Heart left ventricle (tissue), 16 donors: ENCODE data around the gene DEXI. TPM values are rescaled to one million over a fixed set of nuclear protein-coding genes. Genes with fewer than 3 reads are reported as not detected.
"Not testable (repeated sequence)": the region's sequence is repeated elsewhere in the genome, so short reads cannot be mapped to it uniquely, and the experiment has no call there.

Experiments used
- ATAC-seq, 4 donors: fragments of 200-7000 bp; cut with Tn5 transposase; one replicate each; pipeline ENCODE4 v1.9.1; 2020 to 2022; ENCODE audit warnings: moderate library complexity in 4 of 4, mild to moderate bottlenecking in 3 of 4, moderate number of reproducible peaks in 1 of 4
- DNase-seq, 5 donors: peaks; one replicate each; pipeline ENCODE4 v3.0.0-alpha.2; 2020
- H3K27ac ChIP-seq, 12 donors: fragments of 200-600 bp; sonication (generic) in 4 of 12; one replicate each; pipeline versions ENCODE4 v1.5.0 to v1.8.0; 2016 to 2022; ENCODE audit warnings: mild to moderate bottlenecking in 2 of 12
- H3K27me3 ChIP-seq, 9 donors: fragments of 200-600 bp; sonication (generic) in 2 of 9; one replicate each; pipeline versions ENCODE4 v1.5.1 to v1.8.0; 2016 to 2022; ENCODE audit warnings: mild to moderate bottlenecking in 3 of 9
- H3K36me3 ChIP-seq, 9 donors: fragments of 200-600 bp; sonication (generic) in 2 of 9; one replicate each; pipeline versions ENCODE4 v1.5.0 to v1.8.0; 2018 to 2022; ENCODE audit warnings: mild to moderate bottlenecking in 2 of 9
- H3K4me1 ChIP-seq, 12 donors: fragments of 200-600 bp; sonication (generic) in 4 of 12; one replicate each; pipeline versions ENCODE4 v1.5.0 to v1.8.0; 2016 to 2022; ENCODE audit warnings: mild to moderate bottlenecking in 3 of 12
- H3K4me3 ChIP-seq, 12 donors: fragments of 200-600 bp; sonication (generic) in 4 of 12; one replicate each; pipeline versions ENCODE4 v1.5.0 to v1.8.0; 2017 to 2022; ENCODE audit warnings: mild to moderate bottlenecking in 9 of 12, moderate library complexity in 4 of 12
- H3K9me3 ChIP-seq, 12 donors: fragments of 200-600 bp; sonication (generic) in 4 of 12; one replicate each; pipeline versions ENCODE4 v1.5.0 to v1.8.0; 2016 to 2022; ENCODE audit warnings: mild to moderate bottlenecking in 1 of 12
- CTCF ChIP-seq, 12 donors: fragments of 200-600 bp; sonication (generic) in 4 of 12; IDR thresholded peaks; one replicate each; pipeline versions ENCODE4 v1.5.0 to v1.8.0; 2018 to 2022; ENCODE audit warnings: antibody characterized with exemption in 12 of 12, mild to moderate bottlenecking in 5 of 12
- POLR2A ChIP-seq, 2 donors: fragments of 450-650 bp; IDR thresholded peaks; one replicate each; pipeline ENCODE4 v1.6.1; 2017; ENCODE audit warnings: antibody characterized with exemption in 2 of 2, mild to moderate bottlenecking in 2 of 2, moderate library complexity in 2 of 2
- WGBS, 4 donors: extraction: QIAGEN DNeasy Blood & Tissue Kit in 2 of 4; methylation state at CpG; one replicate each; pipeline versions ENCODE4 v1.1.5 to v1.1.7; 2013 to 2018; 5-methylcytosine and 5-hydroxymethylcytosine counted together
- intact Hi-C, 10 donors: fragments of 100-400 bp; cut with DNase I; formaldehyde crosslinking; loops; one replicate each; pipeline versions ENCODE4 v1.11.1 to v1.14.2; 2022
- polyA plus RNA-seq, 2 donors: library from polyadenylated mRNA; stranded (reverse); fragments of 200-250 nt; gene quantifications; one replicate each; pipeline ENCODE4 v1.2.3, GENCODE V29; 2013
- total RNA-seq, 9 donors: library from RNA; depleted of rRNA in 2 of 9; stranded (reverse); fragments of >200 nt in 2 of 9; fragmentation: NEBNext Ultra II Directional in 3 of 9; extraction: Animal tissue kit (Norgen Biotek cat#: 25700) in 3 of 9; gene quantifications; one replicate each; pipeline versions ENCODE4 v1.1.0 to v1.2.4, GENCODE V29; 2016 to 2023
- donor health status: ischemic (EF 13 %, LVEDD 7.1; RV severe dilation, severe dysfunction).
- donor health status: healthy with polysubstance abuse.
- donor health status: DM: no; HTN: yes; CAD: no.
- donor health status: DM: no; HTN: no; CAD: no.
- donor health status: ischemic (EF 25% LVEDD 6.9; RV normal size, moderate dysfunction).
- donor health status: ischemic (EF 25% LVEDD 5.7; RV mildly dilated, moderate dysfunction).
- donor health status: healthy.
- donor health status: DM: yes; HTN: yes; CAD: no.
- donor health status: ischemic (EF 35%, LVEDD 5.7; RV mildly dilated, moderate dysfunction).
- donor health status: nonischemic (EF 11% LVEDD 7.7; RV severe dilation, severe dysfunction).
- donor health status: DM: yes; HTN: yes; CAD: no.
- donor health status: PGD.
- donor health status: ischemic (EF 29% LVEDD 5.4; RV normal size, mild dysfunction).
- donor health status: nonischemic (EF 23%, LVEDD 6.1; RV moderate dilation, normal function).

DEXI gene
- total and polyA plus RNA-seq, 11 donors, result 57.2 to 141 (median 90.8) TPM

GRCh38 chr16:10930755-10931093, 11.5 kb downstream of the DEXI start:
- Histone ChIP-seq H3K4me3 (no peak overlapping the region), H3K27me3 (no peaks in the 10 kb centered on the region), H3K4me1 (peaks cover 6 to 58% (median 41%) of the 10 kb centered on the region in 12 donors), H3K36me3 (peaks cover 0 to 61% (median 42%) of the 10 kb centered on the region in 9 donors), H3K27ac (peak overlapping the region in 2 of 12 donors; percentile 33 to 64), H3K9me3 (no peaks in the 10 kb centered on the region)
- DNase-seq, result no peak
- no peak for ATAC-seq
- 69 to 82% (median 78%) methylated on average over 1 to 2 of the region's 2 CpGs for WGBS, 4 donors
- TF ChIP-seq CTCF (IDR thresholded peaks at IDR 0.05) (no peak), POLR2A (IDR thresholded peaks at IDR 0.05) (no peak)
- intact Hi-C loops, result no loop called here

- Histone ChIP-seq H3K36me3 (peaks cover 0 to 67% (median 48%) of the 10 kb centered on the region in 9 donors), H3K4me3 (no peak overlapping the region), H3K9me3 (peaks cover 0 to 3% (median 0%) of the 10 kb centered on the region in 12 donors), H3K4me1 (peaks cover under 1 to 52% (median 35%) of the 10 kb centered on the region in 12 donors), H3K27ac (peak overlapping the region in 5 of 12 donors; percentile 5 to 64 (median 33)), H3K27me3 (no peaks in the 10 kb centered on the region)
- intact Hi-C loops, result loop anchor here in 3 of 10 donors (10.0 kb wide), 3 partner anchors 365 to 405 kb away; no protein-coding TSS in a partner anchor
- WGBS, 4 donors, result 58 to 66% (median 61%) methylated on average over 13 to 15 of the region's 15 CpGs
- DNase-seq (peak in 1 of 5 donors; percentile 61), ATAC-seq (peak in 3 of 4 donors; percentile 29 to 57 (median 47))
- no peak for TF ChIP-seq POLR2A (IDR thresholded peaks at IDR 0.05)
- TF ChIP-seq CTCF (IDR thresholded peaks at IDR 0.05), result no peak
Observed at GRCh38 chr16:10929853-10930754, 12.2 kb downstream of the DEXI start.

- H3K27me3 ChIP-seq, H3K4me3 ChIP-seq, H3K9me3 ChIP-seq, DNase-seq, ATAC-seq: not testable (repeated sequence)
- peaks cover 0 to 50% (median 29%) of the 10 kb centered on the region in 12 donors for H3K4me1 ChIP-seq
- peaks cover 0 to 76% (median 55%) of the 10 kb centered on the region in 9 donors for H3K36me3 ChIP-seq
- intact Hi-C loops, result loop anchor here in 3 of 10 donors (10.0 kb wide), 3 partner anchors 364 to 404 kb away; no protein-coding TSS in a partner anchor
- WGBS, 4 donors, result 77 to 86% (median 83%) methylated on average over 12 of the region's 12 CpGs
- peak overlapping the region in 1 of 12 donors; percentile 64 for H3K27ac ChIP-seq
Observed at GRCh38 chr16:10929097-10929496, 13.2 kb downstream of the DEXI start.

GRCh38 chr16:10927497-10928112, 14.7 kb downstream of the DEXI start:
- no peaks in the 10 kb centered on the region for H3K27me3 ChIP-seq
- DNase-seq, result no peak
- ATAC-seq, result no peak
- WGBS, 4 donors, result 94 to 98% (median 96%) methylated on average over 11 of the region's 11 CpGs
- peaks cover 0 to 74% (median 48%) of the 10 kb centered on the region in 9 donors for H3K36me3 ChIP-seq
- intact Hi-C loops, result loop anchor here in 3 of 10 donors (10.0 kb wide), 3 partner anchors 363 to 403 kb away; no protein-coding TSS in a partner anchor
- H3K9me3 ChIP-seq, result peaks cover 0 to 6% (median 0%) of the 10 kb centered on the region in 12 donors
- no peak overlapping the region for H3K27ac ChIP-seq
- TF ChIP-seq POLR2A (IDR thresholded peaks at IDR 0.05) (no peak), CTCF (IDR thresholded peaks at IDR 0.05) (no peak)
- peaks cover 3 to 47% (median 30%) of the 10 kb centered on the region in 12 donors for H3K4me1 ChIP-seq
- H3K4me3 ChIP-seq, result no peak overlapping the region
